ENCODE measurements around the gene ZNF688.

The ZNF688 gene

DNA sequence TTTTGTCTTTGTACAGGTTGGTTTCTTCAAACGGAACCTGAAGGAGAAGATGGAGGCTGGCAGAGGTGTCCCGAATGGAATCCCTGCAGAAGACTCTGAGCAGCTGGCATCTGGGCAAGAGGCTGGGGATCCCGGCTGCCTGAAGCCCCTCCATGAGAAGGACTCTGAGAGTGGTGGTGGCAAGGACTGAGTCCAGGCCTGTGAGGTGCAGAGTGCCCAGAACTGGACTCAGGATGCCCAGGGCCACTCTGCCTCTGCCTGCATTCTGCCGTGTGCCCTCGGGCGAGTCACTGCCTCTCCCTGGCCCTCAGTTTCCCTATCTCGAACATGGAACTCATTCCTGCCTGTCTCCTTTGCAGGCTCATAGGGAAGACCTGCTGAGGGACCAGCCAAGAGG lies 50.0 kb downstream of the ZNF688 start:
- DNase-seq (ENCODE audit: low read depth in 2 of 2, low spot score in 1 of 2): no peak
